Epithelial cell of prostate (primary cell): ENCODE results near the gene LAD1.

ENCODE experiments used
- DNase-seq: peaks from one replicate; pipeline ENCODE4 v3.0.0-alpha.2; 2011; ENCODE audit warnings: low read depth, low spot score
- H3K27ac ChIP-seq: fragments of 450-650 bp; 2 replicates; pipeline ENCODE4 v1.5.1; 2017; ENCODE audit warnings: mild to moderate bottlenecking

Gene LAD1

DNA sequence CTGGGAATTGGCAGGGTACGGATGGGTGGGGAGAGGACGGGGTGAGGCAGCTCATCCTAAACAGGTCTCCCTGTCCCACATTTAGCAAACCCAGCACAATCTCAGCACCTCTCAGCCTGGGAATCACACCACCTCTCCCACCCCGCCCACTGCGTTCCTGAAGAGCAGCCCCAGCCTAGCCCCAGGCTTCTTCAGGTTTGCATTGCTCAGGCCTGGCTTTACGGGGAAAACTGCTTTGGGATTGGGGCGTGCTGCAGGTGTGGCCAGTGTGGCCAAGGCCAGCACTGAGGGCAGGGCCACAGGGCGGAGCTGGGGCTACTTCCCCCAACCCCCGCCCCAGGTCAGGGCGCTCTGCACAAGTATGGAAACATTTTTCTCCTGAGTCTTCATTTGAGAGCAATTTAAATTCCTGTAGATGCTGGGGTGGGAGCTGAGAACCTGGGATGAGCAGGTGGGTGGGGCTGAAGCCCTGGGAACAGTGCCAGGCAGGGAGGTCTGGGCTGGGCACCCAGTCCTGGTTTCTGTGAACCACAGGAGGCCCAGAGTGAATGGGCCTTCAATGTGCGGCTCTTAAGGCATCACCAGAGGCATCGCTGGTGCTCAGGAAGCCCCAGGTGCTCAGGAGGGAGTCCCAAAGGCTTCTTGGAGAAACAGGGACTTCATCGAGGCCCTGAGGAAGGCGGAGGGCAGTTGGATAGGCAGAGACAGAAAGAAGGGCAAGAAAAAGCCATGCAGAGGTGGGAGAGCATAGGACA lies 45.8 kb downstream of the LAD1 start:
- no peak for DNase-seq
- no peak overlapping the region for H3K27ac ChIP-seq

DNA sequence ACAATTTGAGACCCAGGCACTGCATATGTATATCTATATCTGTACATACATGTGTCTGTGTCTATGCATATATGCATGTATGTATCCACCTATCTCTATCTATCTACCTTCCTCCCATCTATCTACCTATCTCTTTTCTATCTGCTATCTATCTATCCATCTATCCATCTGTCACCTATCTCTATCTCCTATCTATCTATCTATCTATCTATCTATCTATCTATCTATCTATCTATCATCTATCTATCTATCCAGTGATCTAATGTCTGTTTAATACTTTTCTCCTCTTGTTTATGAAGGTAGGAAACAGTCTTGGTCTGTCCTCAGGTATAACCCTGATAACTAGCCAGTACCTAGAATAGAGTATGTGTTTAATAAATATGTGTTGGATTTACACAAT lies 47.5 kb downstream of the LAD1 start:
- no peak overlapping the region for H3K27ac ChIP-seq

DNA sequence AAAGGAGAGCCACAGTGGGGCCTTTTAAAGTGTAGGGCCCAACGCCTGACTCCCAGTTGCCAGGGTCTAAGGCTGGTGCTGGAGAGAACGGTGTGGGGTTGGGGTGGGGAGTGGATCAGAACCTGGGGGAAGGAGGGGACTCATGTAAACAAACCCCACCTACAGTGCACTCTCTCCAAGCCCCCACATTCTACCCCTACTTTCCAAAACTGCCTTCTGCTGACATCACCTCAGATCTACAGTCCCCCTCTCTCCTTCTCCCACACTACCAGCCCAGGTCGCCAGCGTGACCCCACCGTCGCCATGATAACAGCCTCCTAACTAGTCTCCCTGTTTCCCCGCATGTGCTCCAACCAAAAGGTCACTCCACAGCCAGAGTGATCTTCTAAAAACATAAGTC lies 48.2 kb downstream of the LAD1 start:
- DNase-seq, result no peak
- H3K27ac ChIP-seq, result no peak overlapping the region

More for the DNA sequence above, 47.5 kb downstream of the LAD1 start:
- DNase-seq, result no peak

DNA sequence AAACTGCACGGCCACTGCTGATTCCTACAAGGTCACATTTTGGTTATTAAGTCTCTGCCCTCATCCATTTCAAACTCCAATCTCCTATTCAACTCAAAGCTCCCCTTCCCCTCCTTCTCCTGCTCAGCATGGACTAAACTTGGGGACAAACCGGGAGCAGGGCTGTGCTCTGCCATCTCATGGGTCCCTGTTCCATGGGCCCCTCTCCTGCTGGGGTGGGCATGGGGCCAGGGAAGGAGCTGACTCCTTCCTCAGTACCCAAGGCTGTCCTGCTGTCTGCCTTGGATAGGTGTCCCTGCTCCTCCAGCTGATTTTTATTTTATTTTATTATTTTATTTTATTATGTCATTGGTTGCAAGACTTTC lies 48.8 kb downstream of the LAD1 start:
- DNase-seq, result no peak
- no peak overlapping the region for H3K27ac ChIP-seq

DNA sequence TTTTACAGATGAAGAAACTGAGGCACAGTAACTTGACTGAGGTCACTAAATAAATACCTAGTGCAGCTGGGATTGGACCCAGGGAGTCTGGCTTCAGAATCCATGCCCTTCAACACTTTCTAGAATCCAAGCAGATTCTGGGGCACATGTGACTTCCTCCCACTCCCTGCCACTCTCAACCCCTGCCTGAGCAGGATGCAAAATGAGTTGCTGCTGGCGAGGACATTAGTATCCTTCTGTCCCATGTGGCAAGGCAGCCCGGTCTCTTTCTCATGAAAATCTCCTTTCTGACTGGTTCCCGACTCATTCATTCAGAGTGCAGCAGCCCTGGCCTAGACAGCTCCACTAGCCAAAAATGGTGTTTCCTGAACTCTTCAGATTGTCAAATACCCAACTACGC lies 50.0 kb downstream of the LAD1 start:
- no peak overlapping the region for H3K27ac ChIP-seq
- no peak for DNase-seq

DNA sequence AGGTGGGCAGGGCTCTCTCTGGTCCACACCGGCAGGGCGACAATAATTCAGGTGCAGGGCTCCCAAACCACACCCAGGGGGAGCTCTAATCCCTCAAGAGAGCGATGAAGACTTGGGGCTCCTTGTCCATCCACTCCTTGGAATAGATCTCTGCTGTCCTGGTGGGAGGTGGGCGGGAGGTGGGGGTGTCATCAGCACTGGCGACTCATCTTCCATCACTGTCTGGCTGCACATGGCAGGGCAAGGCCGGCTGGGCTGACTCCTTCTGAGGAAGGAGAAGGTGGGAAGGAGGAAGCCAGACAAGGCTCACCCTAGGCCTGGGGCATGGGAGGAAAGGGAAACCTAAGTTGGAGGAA lies 50.9 kb downstream of the LAD1 start:
- peak; percentile 24 for DNase-seq
- H3K27ac ChIP-seq, result no peak overlapping the region

DNA sequence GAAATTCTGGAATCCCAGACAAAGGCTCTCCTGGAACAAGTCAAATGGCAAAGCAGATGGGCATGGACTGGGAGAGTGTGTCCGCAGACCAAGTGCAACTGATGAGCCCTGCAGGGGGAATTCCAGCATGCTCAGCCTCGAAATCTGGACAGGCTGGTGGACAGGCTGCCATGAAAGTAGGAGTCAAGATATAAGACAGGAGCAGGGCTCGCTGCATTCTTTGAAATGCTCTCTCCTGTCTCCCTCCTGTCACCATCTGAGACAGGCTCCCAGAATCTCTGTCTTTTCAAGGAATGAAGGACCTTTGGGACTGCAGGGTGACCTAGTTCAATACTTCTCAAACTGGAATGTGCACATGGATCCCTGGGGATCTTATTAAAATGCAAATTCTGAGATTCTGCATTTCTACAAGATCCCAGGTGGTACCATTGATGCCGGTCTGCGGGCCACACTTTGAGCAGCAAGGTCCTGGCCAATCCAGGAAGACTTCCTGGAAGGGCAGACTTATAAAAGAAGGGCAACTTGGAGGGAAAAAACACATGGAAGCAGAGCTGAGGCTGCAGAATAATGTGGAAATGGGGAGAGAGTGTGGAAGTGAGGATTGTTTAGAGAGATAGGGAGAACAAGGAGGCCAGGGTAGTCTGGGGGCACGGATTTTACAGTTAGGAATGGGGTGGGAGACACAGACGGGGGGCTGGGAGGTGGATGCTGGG lies 51.5 kb downstream of the LAD1 start:
- no peak for DNase-seq
- peak overlapping the region; percentile 69 for H3K27ac ChIP-seq

DNA sequence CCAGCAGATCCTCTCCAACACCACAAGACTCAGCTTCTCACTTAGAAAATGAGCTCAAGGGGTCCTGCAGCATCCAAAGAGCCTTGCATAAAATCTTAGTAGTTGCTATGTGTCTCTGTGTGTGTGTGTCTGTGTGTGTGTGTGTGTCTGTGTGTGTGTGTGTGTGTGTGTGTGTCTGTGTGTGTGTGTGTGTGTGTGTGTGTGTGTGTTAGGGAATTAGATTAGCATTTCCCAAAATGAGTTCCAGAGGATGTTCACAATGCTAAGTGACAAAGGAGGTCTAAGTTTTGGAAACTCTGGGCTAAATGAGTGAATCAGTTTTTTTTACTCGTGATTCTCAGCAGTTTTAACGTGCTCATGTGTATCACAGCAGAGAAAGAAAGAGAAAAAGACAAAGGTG lies 52.1 kb downstream of the LAD1 start:
- no peak for DNase-seq
- H3K27ac ChIP-seq, result peak overlapping the region; percentile 69

DNA sequence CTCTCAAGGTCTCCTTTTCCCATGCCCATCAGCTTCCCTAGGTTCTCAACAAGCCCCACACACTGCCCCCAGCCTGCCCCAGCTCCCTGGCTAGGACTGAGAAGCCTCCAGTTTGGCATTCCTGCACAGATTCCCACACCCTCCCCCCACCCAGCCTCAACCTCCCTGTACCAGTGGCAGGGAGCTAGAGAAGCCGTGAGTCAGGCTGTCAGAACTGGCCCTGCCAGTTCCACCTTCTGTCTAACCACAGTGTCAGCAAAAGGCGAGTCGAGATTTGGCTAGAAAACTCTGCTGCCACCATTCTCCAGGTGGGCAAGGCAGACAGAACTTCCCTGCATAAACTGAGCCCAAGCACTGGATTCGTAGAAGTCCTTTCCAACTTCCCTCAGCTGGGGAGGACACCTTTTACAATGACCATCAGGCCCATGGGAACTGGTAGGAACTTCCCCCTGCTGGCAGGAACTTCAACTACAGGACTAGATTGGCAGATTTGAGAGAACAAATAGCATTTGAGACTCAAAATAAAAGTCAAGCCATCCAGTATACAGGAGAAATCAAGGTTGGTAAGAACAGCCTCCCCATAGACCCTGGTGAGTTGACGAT lies 52.7 kb downstream of the LAD1 start:
- H3K27ac ChIP-seq, result peak overlapping the region; percentile 69
- DNase-seq, result peak; percentile 24

DNA sequence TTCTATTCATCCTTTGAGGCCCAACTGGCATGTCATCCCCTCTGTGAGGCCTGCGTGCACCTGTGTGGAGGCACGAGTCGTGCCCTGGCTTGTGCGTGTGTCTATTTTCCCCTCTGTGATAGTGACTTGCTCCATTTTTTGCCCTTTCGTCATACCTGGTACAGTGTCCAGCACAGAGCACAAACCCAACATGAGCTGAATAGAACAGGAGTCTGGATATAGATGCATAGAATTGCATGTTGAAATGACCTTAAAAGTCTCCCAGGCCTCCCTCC lies 54.1 kb downstream of the LAD1 start:
- peak overlapping the region; percentile 69 for H3K27ac ChIP-seq
- DNase-seq, result no peak

DNA sequence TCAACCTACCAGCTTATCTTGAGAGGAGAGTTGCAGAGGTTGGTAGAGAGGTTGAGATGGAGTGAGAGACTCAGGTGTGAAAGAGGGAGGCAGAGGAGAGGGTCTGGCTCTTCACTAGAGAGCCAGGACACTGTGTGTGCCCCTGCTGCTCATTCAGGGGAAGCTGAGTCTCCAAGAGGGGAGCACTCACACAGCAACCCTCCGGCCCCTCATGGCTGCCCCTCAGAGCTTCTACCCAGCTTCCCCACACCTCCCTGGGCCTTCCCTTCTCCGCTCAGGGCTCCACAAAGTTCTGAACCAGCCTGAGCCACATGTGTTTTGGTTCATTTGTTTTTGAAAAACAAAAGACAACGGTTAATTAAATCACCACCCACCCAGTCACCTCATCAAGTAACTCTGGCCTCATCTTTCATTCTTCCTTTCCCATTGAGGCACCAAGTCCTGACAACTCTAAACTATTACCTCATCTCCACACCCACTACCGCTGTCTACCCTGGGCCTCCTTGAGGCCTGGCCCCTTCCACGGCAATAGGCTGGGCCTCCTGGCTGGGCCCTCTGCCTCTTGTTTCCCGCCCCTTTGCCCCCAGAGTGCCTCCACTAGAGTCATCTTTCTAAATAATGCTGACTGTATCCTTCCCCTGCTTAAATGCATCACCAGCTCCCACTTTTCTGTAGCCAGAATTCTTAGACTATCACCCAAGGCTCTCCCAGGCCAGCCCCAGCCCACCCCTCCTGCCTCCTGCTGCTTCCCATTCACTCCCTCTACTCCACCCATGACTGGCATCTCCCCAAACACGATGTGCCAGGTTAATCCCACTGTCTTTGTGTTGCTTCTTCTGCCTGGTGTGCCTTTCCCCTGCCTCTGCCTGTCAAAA lies 54.7 kb downstream of the LAD1 start:
- H3K27ac ChIP-seq, result peak overlapping the region; percentile 69
- no peak for DNase-seq

DNA sequence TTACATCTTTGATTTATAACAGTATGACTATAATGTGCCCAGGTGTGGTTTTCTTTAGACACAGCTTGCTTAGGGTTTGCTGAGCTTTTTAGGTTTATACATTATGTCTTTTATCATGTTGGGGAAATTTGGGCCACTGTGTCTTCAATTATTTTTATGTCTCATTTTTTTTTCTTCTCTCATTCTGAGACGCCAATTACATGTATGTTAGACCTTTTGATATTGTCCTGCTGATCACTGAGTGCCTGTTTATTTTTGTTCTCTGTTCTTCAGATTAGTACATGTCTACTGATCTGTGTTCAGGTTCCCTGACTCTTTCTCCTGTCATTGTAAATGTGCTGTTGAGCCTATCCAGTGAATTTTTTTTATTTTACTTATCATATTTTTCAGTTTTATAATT lies 57.7 kb downstream of the LAD1 start:
- no peak overlapping the region for H3K27ac ChIP-seq
- DNase-seq, result no peak

DNA sequence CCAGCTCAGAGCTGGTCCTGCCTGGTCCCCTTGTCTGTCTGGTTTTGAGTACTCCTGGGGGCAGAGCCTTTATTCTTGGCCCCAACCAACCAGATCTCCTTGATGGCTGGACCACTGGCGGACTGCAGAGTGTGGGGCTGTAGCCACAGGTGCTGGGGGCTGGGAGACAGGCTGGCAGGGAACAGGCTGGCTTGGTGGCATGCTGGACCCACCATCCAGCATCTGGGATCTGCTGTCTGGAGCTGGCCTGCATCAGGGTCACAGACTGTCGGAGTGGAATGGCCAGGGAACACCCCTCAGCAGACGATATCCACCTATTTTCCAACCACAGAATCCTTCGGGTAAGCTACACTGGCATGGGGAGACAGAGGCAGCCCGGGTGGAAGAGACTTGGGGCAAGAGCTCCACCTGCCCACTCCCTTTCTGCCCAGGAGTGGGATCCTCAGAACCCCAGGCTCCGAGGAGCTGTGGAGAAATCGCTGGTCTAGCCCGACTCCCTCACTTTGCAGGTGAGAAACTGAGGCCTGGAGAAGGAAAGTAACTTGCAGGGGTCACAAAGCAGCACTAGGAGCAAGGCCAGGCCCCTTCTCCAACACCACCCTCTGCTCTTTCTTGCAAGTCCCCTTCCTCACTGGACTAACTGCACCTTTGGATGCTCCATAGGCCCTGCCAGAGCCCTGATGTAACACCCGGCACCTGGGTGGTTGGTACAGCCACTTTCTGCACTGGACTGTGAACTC lies 62.2 kb downstream of the LAD1 start:
- H3K27ac ChIP-seq, result no peak overlapping the region
- no peak for DNase-seq

DNA sequence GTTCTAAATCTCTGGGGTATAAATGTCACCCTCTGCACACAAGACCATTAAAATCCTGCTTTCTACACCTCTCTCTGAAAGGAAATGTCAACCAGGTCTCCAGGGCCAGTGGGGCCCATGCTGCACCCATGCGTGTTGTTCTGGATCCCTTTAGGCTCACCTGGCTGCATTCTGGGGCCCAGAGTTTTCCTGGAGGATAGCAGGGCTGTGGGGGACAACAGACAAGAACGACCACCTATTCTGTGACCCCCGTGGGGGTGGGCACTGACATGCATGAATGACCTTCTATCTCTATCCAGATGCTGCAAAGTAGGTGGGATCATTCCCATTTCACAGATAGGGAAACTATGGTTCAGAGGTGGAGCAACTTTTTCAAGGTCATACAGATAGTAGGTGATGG lies 63.2 kb downstream of the LAD1 start:
- peak overlapping the region; percentile 78 for H3K27ac ChIP-seq

DNA sequence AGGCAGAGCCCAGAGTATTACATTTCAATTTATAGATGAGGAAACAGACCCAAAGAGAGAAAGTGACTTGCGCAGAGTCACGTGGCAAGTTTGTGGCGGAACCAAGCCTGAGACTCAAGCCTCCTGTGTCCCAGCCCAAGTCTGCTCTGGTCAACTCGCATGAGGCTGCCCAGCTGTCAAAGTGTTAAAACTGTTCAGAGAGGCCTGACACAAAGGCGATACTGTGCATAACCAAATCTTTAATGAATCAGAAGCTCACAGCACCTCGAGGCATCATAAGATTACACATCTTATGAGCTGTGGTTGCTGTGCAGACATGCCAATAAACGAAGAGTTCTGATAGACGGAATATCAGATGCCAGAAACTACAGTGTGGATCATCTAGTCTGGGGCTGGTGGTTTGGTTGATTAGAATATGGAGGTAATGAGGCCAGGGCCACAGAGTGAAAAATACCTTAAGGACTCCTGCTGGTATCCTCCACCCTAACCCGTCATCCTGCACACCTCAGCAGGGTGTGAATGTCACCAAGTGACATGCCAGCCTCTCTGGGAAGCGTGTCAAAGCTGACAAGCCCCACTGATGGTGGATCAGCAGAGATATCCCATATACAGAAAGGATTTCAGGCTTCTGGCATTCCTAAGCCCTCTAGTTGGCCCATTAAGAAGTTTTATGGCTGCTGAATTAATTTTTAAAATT lies 63.8 kb downstream of the LAD1 start:
- H3K27ac ChIP-seq, result peak overlapping the region; percentile 78
- peak; percentile 75 for DNase-seq

More for the DNA sequence above, 63.2 kb downstream of the LAD1 start:
- no peak for DNase-seq

DNA sequence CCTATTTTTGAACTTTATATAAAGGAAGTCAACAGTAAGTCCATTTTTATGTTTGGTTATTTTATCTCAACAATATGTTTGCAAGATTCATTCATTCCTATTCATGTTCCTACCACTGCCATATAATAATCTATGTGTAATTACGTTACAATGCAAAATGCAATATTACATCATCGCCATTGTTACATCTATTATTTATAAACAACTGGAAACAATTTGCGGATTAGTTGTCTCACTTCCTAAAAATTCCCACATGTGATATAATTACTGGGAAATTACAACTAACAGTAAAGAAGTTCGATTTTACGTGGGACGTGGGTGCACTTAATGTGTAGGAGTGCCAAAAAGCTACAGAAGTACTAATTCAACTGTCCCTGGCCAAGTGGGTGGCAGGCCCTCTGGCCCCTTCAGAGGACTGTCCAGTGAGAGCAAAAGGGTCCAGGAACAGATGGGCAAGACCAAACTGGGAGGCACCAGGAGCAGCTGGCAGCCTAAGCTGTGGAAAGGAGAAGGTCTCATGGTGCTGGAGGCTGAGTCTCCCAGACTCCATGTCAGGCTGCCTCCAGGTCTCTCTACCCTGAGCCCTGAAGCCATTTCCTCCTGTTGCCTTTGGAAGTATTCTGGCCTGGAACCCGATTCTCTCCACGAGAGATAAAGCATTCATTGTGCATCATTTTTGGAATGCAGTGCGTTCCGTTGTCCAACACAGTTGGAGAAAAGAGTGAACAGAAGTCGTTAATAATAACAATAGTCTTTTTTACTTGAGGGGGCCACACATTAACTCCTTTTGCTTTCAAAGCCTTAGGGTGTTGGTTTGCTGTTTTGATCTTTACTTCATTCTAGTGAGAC lies 64.6 kb downstream of the LAD1 start:
- no peak for DNase-seq
- peak overlapping the region; percentile 78 for H3K27ac ChIP-seq

DNA sequence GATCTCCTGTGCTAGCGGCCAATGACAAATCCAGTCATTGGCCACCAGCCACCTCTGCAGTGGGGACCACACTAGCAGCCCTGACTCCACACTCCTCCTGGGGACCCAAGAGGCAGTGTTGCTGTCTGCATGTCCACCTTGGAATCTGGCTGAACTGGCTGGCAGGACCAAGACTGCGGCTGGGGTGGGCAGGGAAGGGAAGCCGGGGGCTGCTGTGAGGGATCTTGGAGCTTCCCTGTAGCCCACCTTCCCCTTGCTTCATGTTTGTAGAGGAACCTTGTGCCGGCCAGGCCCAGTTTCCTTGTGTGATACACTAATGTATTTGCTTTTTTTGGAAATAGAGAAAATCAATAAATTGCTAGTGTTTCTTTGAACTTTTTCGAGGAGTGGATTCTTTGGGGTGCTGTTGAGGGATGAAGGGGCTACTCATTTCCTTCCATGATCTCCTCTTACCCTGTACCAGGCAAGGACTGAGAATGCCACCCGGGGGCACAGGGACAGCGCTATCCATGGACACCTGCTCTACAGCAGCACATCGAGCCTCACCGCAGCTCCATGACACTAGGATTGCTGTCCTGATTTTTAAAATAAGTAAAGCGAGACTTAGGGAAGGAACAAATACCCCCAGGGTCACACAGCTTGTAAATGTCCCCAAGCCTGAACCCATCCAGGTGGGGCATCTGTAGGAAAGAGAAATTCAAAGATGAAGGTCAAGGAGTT lies 66.3 kb downstream of the LAD1 start:
- H3K27ac ChIP-seq, result peak overlapping the region; percentile 78
- no peak for DNase-seq

DNA sequence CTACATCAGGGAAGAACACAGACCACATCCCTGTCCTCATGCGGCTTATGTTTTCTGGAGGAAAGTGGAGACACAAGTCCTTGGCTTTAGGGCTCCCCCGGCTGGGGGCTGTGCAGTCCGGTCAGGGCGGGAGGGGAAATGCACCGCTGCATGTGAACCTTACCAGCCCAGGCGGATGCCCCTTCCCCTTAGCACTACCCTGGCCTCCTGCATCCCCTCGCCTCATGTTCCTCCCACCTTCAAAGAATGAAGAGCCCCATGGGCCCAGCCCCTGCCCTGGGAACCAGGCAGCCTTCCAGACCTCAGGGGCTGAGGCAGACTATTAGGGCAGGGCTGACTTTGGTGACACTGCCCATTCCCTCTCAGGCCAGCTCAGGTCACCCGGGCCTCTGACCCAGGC lies 67.1 kb downstream of the LAD1 start:
- peak overlapping the region; percentile 78 for H3K27ac ChIP-seq

More for the DNA sequence above, 67.1 kb downstream of the LAD1 start:
- no peak for DNase-seq
